ENCODE measurements around the gene IFI16.

DNA sequence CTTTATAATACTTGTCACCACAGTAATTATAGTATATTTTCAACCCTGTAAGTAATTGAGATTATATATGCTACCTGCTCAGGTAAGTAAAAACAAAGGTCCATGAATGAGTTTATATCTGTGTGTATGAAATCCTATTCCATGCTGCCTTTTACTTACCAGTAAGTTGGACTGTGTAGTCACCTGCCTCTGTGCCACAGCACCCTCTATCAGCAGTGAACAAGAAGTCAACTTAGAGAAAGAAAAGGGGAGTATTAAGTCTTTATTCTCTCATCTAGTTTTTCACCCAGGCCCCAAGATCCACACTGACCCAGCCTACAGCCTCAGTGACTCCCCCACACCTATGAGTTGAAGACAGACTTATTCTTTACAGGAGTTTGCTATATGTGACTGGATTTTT, 36.9 kb upstream of the IFI16 start:
- TF ChIP-seq POLR2A (IDR thresholded peaks at IDR 0.05) (no peak), CTCF (IDR thresholded peaks at IDR 0.05) (no peak), POLR2AphosphoS5 (IDR thresholded peaks at IDR 0.05) (no peak), EP300 (IDR thresholded peaks at IDR 0.05; ENCODE audit: low read depth) (no peak)
